HG03175 (cell line): ENCODE measurements around the gene GALNT18.

ENCODE experiments used
- ATAC-seq: cut with Tn5 transposase; IDR thresholded peaks from one replicate; pipeline ENCODE4 v1.9.1; 2021; ENCODE audit warnings: mild to moderate bottlenecking, moderate library complexity; ENCODE audit not compliant: unreplicated experiment

The GALNT18 gene

GRCh38 chr11:11320825-11321224 is 301.0 kb downstream of the GALNT18 start:
- no peak for ATAC-seq

- ATAC-seq, result no peak
Observed at GRCh38 chr11:11318961-11319360, 302.8 kb downstream of the GALNT18 start.

GRCh38 chr11:11318461-11318860 is 303.3 kb downstream of the GALNT18 start:
- no peak for ATAC-seq

GRCh38 chr11:11316651-11317230 is 305.1 kb downstream of the GALNT18 start:
- ATAC-seq, result no peak

- ATAC-seq, result no peak
Observed at GRCh38 chr11:11313902-11314692, 307.7 kb downstream of the GALNT18 start.

GRCh38 chr11:11313426-11313825 is 308.4 kb downstream of the GALNT18 start:
- no peak for ATAC-seq

GRCh38 chr11:11312738-11313137 is 309.1 kb downstream of the GALNT18 start:
- no peak for ATAC-seq

GRCh38 chr11:11311169-11311568 is 310.6 kb downstream of the GALNT18 start:
- ATAC-seq, result no peak

GRCh38 chr11:11309906-11310305 is 311.9 kb downstream of the GALNT18 start:
- no peak for ATAC-seq

GRCh38 chr11:11308249-11308648 is 313.6 kb downstream of the GALNT18 start:
- ATAC-seq, result no peak

- no peak for ATAC-seq
Observed at GRCh38 chr11:11306855-11307254, 314.9 kb downstream of the GALNT18 start.

GRCh38 chr11:11304550-11304949 is 317.3 kb downstream of the GALNT18 start:
- no peak for ATAC-seq

- ATAC-seq, result no peak
Observed at GRCh38 chr11:11302565-11302964, 319.2 kb downstream of the GALNT18 start.

GRCh38 chr11:11301212-11301611 is 320.6 kb downstream of the GALNT18 start:
- no peak for ATAC-seq

GRCh38 chr11:11297578-11297977 is 324.2 kb downstream of the GALNT18 start:
- no peak for ATAC-seq

GRCh38 chr11:11296434-11296833 is 325.4 kb downstream of the GALNT18 start:
- ATAC-seq, result no peak

GRCh38 chr11:11294551-11294855 is 327.3 kb downstream of the GALNT18 start:
- ATAC-seq, result no peak

- ATAC-seq, result no peak
Observed at GRCh38 chr11:11293798-11294550, 327.8 kb downstream of the GALNT18 start.

- ATAC-seq, result no peak
Observed at GRCh38 chr11:11292839-11293238, 329.0 kb downstream of the GALNT18 start.

- no peak for ATAC-seq
Observed at GRCh38 chr11:11291041-11292015, 330.5 kb downstream of the GALNT18 start.

GRCh38 chr11:11290354-11290753 is 331.5 kb downstream of the GALNT18 start:
- ATAC-seq, result no peak
